Activated CD4-positive, alpha-beta T cell treated with anti-CD3 and anti-CD28 coated beads, Interleukin-2, amount 10 ng/mL, durations not matched to agents 7 days and 5 days (primary cell): ENCODE results near the gene PLEKHA7. TPM values are rescaled to one million over a fixed set of nuclear protein-coding genes. Genes with fewer than 3 reads are reported as not detected.
"Not testable (repeated sequence)": the region's sequence is repeated elsewhere in the genome, so short reads cannot be mapped to it uniquely, and the experiment has no call there.

ENCODE experiments used
- CTCF ChIA-PET: fragments of 350-600 bp; sonication (Branson Sonifier 250); formaldehyde crosslinking; loops from one replicate; lab custom pipeline; 2021; ENCODE audit warnings: antibody characterized with exemption; lab: Charles Lee
- POLR2A ChIA-PET: fragments of 350-600 bp; sonication (Branson Sonifier 250); formaldehyde crosslinking; loops from one replicate; lab custom pipeline; 2021; ENCODE audit warnings: antibody characterized with exemption; lab: Charles Lee
- DNase-seq: peaks from one replicate; pipeline ENCODE4 v3.0.0-alpha.2; 2020
- H3K27ac Mint-ChIP-seq: one replicate; pipeline ENCODE4 v1.8.0; 2021; ENCODE audit warnings: mild to moderate bottlenecking, moderate library complexity, mixed read lengths
- H3K27me3 Mint-ChIP-seq: one replicate; pipeline ENCODE4 v1.8.0; 2021; ENCODE audit warnings: mixed read lengths
- H3K36me3 Mint-ChIP-seq: one replicate; pipeline ENCODE4 v1.8.0; 2021; ENCODE audit warnings: low read depth, mixed read lengths
- H3K4me1 Mint-ChIP-seq: one replicate; pipeline ENCODE4 v1.8.0; 2021; ENCODE audit warnings: mixed read lengths
- H3K4me3 Mint-ChIP-seq: one replicate; pipeline ENCODE4 v1.8.0; 2021; ENCODE audit warnings: mild to moderate bottlenecking, moderate library complexity, mixed read lengths
- H3K9me3 Mint-ChIP-seq: one replicate; pipeline ENCODE4 v1.8.0; 2021; ENCODE audit warnings: mixed read lengths
- total RNA-seq, 2 experiments: library from RNA; stranded (reverse); gene quantifications; one replicate each; pipeline ENCODE4 v1.2.3, GENCODE V29; 2021

Gene PLEKHA7
- total RNA-seq, 2 experiments from 2014 or later = 3.4 to 3.5 TPM

DNA sequence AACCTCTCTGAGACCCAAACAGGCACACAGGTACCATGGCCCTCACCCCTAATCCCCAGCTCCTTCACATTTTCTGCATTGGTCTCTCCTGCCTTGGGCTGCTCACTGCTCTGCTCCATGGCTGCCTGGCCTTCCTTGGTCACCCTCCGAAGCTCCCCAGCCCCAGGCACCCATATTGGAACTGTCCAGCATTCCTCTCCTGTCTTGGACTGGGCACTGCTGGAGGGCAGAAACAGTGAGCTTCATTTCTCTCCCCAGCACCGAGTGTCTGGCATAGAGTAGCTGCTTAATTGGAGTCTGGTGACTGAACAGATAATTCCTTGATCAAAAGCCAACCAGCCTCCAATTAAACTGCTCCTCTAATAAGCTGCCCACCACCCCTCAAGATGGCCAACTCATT lies 13.2 kb downstream of the PLEKHA7 start:
- no peak for DNase-seq
- CTCF ChIA-PET = interaction anchor here (0.7 to 1.9 kb wide), 3 partner anchors 11 to 35 kb away, joined by 3 to 8 read pairs (median 4); no protein-coding TSS in a partner anchor

DNA sequence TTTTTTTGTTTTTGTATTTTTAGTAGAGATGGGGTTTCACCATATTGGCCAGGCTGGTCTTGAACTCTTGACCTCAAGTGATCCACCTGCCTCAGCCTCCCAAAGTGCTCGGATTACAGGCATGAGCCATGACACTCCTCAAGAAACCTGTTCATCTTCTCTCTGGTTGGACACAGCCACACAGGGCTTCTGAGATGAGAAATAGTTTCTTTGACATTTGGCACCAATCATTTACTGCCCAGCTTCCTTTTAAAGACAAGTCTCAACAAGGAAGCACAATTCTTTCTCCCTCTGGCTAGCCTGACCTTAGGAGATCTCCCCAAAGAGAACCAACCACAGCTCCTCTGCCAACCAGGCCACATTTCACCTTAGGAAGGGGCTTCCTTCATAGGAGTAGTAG lies 14.0 kb downstream of the PLEKHA7 start:
- H3K27me3 Mint-ChIP-seq, H3K4me1 Mint-ChIP-seq, H3K4me3 Mint-ChIP-seq, H3K27ac Mint-ChIP-seq, H3K9me3 Mint-ChIP-seq, H3K36me3 Mint-ChIP-seq, DNase-seq, POLR2A ChIA-PET: not testable (repeated sequence)
- CTCF ChIA-PET = interaction anchor here (0.7 to 1.9 kb wide), 2 partner anchors 11 to 36 kb away, joined by 4 to 8 read pairs; no protein-coding TSS in a partner anchor

More for the DNA sequence above, 13.2 kb downstream of the PLEKHA7 start:
- Mint-ChIP-seq H3K4me1 (no peaks in the 10 kb centered on the region), H3K27me3 (peaks cover 1% of the 10 kb centered on the region), H3K36me3 (no peaks in the 10 kb centered on the region), H3K4me3 (no peak overlapping the region), H3K27ac (no peak overlapping the region), H3K9me3 (no peaks in the 10 kb centered on the region)
- POLR2A ChIA-PET = no interaction called here

DNA sequence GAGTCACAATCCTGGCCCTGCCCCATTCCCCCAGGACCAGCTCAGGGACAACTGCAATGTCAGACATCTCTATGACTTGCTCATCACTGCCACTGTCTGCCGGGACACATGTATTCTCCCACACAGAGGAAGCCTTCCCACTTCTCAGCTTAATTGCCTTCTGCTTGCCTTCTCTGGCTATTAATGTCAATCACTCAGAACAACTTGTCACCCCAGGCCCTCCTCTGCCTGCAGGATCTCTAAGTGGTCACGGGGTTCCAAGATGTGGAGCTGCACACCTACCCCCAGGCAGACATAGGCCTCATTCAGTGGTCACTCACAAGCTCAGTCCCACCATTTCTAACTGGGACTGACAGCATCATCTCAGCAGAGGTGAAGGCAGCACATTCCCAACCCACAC lies 15.1 kb downstream of the PLEKHA7 start:
- Mint-ChIP-seq H3K9me3 (no peaks in the 10 kb centered on the region), H3K4me1 (no peaks in the 10 kb centered on the region), H3K36me3 (no peaks in the 10 kb centered on the region), H3K27me3 (peaks cover 1% of the 10 kb centered on the region), H3K27ac (no peak overlapping the region), H3K4me3 (no peak overlapping the region)
- DNase-seq = no peak
- ChIA-PET POLR2A (no interaction called here), CTCF (interaction anchor here (0.5 to 1.1 kb wide), 3 partner anchors 10 to 522 kb away, joined by 3 read pairs; no protein-coding TSS in a partner anchor)

DNA sequence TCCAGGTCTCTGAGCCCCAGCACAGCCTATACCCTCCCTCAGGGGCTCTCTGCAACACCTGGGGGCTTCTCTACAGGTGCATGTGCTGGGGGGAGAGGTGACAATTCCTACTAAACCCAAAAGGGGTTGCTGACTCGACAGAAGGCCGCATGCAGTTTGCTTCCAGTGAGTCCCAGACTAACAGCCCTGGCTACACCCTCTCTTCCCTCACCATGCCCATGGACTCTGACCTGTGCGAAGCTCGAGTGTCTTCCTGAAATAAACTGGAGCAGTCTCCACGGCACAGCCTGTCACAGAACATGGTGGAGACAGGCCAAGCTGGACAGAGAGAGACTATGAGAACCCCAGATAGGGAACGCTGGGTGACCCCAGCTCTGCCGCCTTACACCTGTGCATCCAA lies 16.6 kb downstream of the PLEKHA7 start:
- Mint-ChIP-seq H3K36me3 (no peaks in the 10 kb centered on the region), H3K4me3 (no peak overlapping the region), H3K27me3 (peaks cover 1% of the 10 kb centered on the region), H3K4me1 (no peaks in the 10 kb centered on the region), H3K9me3 (no peaks in the 10 kb centered on the region), H3K27ac (no peak overlapping the region)
- CTCF ChIA-PET = no interaction called here
- DNase-seq = no peak
- POLR2A ChIA-PET = no interaction called here

DNA sequence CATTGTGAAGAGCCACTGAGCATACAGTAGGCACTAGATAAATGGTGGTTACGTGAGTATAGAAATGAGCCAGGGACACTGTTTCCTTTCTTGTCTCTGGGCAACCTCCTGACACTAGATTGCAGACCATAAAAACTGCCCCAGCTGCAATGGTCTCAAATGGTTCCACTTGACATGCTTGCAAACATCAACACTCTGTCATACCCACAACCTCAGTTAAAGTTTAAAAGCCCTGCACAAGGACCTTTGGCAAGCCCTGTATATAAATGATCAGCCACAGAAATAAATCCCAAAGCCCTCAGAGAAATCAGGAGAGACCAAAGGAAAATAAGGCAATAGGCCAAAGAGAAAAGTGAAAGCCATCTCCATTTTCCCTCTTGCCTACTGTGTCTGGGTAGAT lies 20.7 kb downstream of the PLEKHA7 start:
- POLR2A ChIA-PET = no interaction called here

DNA sequence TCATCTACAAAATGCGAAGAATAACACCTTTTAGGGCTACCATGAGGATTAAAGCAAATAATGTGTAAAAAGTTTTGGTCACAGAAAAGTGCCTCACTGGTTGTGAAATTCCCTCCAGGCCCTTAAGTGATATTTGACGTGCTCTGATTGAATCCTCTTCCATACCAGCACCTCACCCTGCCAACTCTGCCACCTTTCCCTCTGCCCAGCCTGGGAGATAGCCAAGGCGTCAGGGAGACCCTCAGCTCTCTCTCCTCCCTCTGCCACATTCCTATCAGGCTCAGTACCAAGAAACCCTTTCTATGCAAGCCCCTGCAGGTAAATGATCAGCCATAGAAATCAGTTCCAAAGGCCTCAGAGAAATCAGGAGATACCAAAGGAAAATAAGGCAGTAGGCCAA lies 21.4 kb downstream of the PLEKHA7 start:
- Mint-ChIP-seq H3K4me3 (no peak overlapping the region), H3K27ac (no peak overlapping the region), H3K27me3 (no peaks in the 10 kb centered on the region), H3K4me1 (peaks cover under 1% of the 10 kb centered on the region), H3K36me3 (no peaks in the 10 kb centered on the region), H3K9me3 (no peaks in the 10 kb centered on the region)
- ChIA-PET POLR2A (no interaction called here), CTCF (interaction anchor here (0.9 kb wide), 1 partner anchor 28 kb away, joined by 3 read pairs; no protein-coding TSS in a partner anchor)
- no peak for DNase-seq

More for the DNA sequence above, 20.7 kb downstream of the PLEKHA7 start:
- no peak for DNase-seq
- no peak overlapping the region for H3K4me3 Mint-ChIP-seq
- H3K9me3 Mint-ChIP-seq = no peaks in the 10 kb centered on the region
- H3K36me3 Mint-ChIP-seq = no peaks in the 10 kb centered on the region
- H3K4me1 Mint-ChIP-seq = no peaks in the 10 kb centered on the region
- no peaks in the 10 kb centered on the region for H3K27me3 Mint-ChIP-seq
- no peak overlapping the region for H3K27ac Mint-ChIP-seq
- CTCF ChIA-PET = no interaction called here

DNA sequence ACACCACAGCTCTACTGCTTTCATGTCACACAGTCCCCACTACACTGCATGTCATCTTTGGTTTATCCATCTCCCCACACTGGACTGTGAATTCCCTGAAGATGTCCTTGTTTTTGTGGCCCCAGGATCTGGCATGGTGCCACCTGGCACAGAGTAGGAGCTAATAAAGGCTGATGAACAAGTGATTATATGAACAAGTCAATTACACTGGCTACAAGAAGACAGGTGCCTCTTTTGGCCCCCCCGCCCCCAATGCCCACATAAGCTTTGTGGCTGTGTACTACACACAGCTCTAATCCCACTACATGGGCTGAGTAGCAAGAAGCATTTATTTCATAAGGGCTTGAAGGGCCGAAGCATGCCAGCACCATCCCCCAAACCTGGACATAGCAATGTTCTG lies 24.7 kb downstream of the PLEKHA7 start:
- no peaks in the 10 kb centered on the region for H3K27me3 Mint-ChIP-seq
- no peak overlapping the region for H3K4me3 Mint-ChIP-seq
- CTCF ChIA-PET = interaction anchor here (0.8 to 1.9 kb wide), 3 partner anchors 10 to 14 kb away, joined by 3 to 8 read pairs (median 3); no protein-coding TSS in a partner anchor
- peaks cover 2% of the 10 kb centered on the region for H3K36me3 Mint-ChIP-seq
- H3K4me1 Mint-ChIP-seq = peaks cover 26% of the 10 kb centered on the region
- no peak for DNase-seq
- POLR2A ChIA-PET = no interaction called here
- no peaks in the 10 kb centered on the region for H3K9me3 Mint-ChIP-seq
- no peak overlapping the region for H3K27ac Mint-ChIP-seq

DNA sequence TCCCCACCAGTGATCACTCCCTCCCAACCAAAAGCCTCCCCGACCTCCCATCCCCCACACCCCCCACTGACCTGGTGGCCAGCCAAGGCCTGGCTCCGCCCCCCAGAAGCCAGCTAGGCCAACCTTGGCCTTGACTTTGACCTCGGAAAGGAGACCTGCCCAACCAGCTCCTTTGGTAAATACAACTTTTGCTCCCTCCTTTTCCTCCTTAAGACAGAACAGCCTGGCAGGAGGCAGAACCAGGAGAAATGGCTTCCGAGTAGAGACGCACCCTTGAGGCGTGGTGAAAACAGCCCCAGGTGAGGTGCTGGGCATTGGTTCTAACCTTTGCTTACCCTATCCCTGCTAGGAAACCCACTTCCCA lies 27.0 kb downstream of the PLEKHA7 start:
- no peak overlapping the region for H3K4me3 Mint-ChIP-seq
- ChIA-PET POLR2A (no interaction called here), CTCF (interaction anchor here (0.5 to 0.9 kb wide), 2 partner anchors 21 to 322 kb away, joined by 3 to 4 read pairs; no protein-coding TSS in a partner anchor)

DNA sequence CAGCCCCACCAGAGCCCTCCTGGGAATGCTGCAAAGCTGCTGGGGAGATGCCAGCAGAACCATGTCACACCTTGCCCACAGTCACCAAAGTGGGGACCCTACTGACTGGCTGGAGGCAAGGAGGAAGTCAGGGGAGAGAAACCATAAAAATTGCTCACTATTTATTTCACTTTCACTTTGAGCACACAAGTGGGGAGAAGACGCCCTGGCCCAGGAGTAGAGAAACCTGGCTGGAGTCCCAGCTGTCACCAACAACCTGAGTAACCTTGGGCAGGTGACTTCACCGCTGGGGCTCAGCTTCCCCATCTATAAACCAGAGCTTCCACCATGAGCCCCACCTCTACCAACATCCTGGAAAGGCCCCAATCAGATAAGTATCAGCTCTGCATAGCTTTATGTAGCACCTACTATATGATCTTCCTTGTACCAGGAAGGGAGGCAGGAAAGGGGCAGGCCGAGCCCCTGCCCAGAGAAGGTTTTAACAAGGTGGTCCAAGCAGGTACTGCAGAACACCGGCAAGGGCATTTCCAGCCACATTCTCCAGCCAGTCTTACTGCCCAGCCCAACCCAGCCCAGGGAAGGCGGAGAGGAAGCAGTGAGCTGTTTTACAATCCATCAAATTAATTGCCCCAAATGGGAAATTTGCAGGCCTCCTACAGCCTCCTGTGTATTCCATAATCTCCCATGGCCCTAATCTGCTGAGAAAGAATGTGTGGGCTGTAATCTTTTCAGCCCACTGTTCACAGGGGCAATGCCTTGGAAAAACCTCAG lies 27.6 kb downstream of the PLEKHA7 start:
- ChIA-PET POLR2A (no interaction called here), CTCF (interaction anchor here (0.9 to 1.7 kb wide), 2 partner anchors 11 to 22 kb away, joined by 3 to 4 read pairs; no protein-coding TSS in a partner anchor)
- Mint-ChIP-seq H3K36me3 (peaks cover 2% of the 10 kb centered on the region), H3K4me1 (peaks cover 26% of the 10 kb centered on the region), H3K9me3 (no peaks in the 10 kb centered on the region), H3K4me3 (peak overlapping the region; percentile 44), H3K27ac (peak overlapping the region; percentile 88), H3K27me3 (no peaks in the 10 kb centered on the region)
- DNase-seq = peak; percentile 60

More for the DNA sequence above, 27.0 kb downstream of the PLEKHA7 start:
- Mint-ChIP-seq H3K27me3 (no peaks in the 10 kb centered on the region), H3K36me3 (peaks cover 2% of the 10 kb centered on the region), H3K4me1 (peaks cover 26% of the 10 kb centered on the region), H3K9me3 (no peaks in the 10 kb centered on the region), H3K27ac (peak overlapping the region; percentile 88)
- no peak for DNase-seq

DNA sequence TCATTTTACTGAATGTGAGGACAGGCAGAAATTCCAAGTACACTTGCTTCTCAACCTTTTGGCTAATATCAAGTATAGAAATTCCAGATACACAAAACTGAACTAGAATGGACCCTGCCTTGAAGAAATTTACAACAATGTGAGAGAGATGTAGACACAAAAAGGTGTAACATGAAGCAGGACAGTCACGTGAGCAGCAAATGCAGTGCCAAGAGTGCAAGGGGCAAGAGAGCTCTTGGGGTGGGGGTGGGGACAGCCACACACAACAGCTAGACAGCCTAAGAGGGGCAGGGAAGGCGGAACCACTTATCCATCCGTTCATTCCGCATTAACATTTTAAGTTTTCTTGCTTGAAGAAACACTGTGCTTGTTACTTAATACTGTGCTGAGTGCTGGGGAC lies 28.9 kb downstream of the PLEKHA7 start:
- Mint-ChIP-seq H3K4me1 (peaks cover 26% of the 10 kb centered on the region), H3K4me3 (no peak overlapping the region), H3K9me3 (no peaks in the 10 kb centered on the region), H3K27ac (peak overlapping the region; percentile 52), H3K36me3 (peaks cover 2% of the 10 kb centered on the region), H3K27me3 (no peaks in the 10 kb centered on the region)
- ChIA-PET CTCF (interaction anchor here (1.7 kb wide), 1 partner anchor 10 kb away, joined by 4 read pairs; no protein-coding TSS in a partner anchor), POLR2A (no interaction called here)
- no peak for DNase-seq

DNA sequence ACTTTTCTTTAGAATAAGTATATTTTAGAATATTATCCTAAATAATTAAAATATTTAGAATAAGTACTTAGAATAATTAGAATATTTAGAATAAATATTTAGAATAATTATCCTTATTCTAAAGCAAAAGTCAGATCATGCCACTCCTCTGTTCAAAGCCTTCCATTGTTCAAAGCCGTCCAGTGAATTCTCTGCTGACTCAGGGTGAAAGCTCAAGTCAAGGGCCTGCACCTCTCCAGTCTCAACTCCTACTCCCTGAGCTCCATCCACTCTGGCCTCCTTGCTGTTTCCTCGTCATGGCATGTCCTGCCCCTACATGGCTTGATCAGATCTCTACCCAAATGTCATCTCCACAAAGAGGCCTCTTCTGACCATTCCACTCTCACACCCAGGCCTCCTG lies 30.0 kb downstream of the PLEKHA7 start:
- Mint-ChIP-seq H3K27me3 (no peaks in the 10 kb centered on the region), H3K4me1 (peaks cover 26% of the 10 kb centered on the region), H3K36me3 (peaks cover 2% of the 10 kb centered on the region), H3K9me3 (no peaks in the 10 kb centered on the region), H3K27ac (no peak overlapping the region), H3K4me3 (no peak overlapping the region)
- ChIA-PET POLR2A (no interaction called here), CTCF (interaction anchor here (0.6 to 1.5 kb wide), 2 partner anchors 17 to 135 kb away, joined by 3 read pairs; no protein-coding TSS in a partner anchor)
- DNase-seq = no peak

DNA sequence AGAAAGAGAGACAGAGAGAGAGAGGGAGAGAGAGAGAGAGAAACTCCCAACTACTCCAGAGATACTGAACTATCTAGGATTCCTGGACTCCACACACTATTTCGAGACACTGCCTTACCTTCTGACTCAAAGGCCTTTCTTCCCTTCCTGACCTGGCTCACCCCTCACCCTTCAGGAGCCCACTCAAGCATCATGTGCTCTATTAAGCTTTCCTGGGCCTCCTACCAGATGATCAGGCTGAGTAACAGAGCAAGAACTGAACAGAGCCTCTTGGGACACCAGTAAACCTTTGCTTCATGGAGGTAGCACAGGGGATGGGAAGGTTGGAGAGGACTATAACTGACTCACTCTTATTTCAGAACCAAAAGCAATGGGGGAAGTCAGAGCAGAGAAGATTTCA lies 31.4 kb downstream of the PLEKHA7 start:
- POLR2A ChIA-PET = no interaction called here
- Mint-ChIP-seq H3K27ac (no peak overlapping the region), H3K36me3 (peaks cover 2% of the 10 kb centered on the region), H3K4me3 (no peak overlapping the region), H3K4me1 (peaks cover 25% of the 10 kb centered on the region), H3K9me3 (no peaks in the 10 kb centered on the region), H3K27me3 (no peaks in the 10 kb centered on the region)
- CTCF ChIA-PET = no interaction called here
- no peak for DNase-seq

DNA sequence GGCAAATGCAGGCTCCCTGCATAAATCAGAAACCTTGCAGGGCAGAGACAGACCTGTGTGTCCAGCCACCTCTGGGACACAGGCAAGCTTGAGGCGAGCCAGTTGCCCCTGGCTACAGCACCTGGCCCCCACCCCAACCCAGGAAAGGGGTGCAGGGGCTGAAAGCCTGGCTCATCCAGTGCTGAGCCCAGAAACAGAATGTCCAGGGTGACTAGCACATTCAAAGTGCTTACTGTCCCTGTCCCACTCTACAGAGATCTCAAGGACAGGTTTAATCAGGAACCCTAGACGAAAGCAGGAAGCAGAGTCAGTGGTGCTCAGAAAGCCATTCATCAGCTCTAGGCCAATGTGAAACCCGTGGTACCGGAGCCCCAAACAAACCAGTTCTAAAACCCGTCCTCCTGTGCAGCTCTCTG lies 31.9 kb downstream of the PLEKHA7 start:
- ChIA-PET CTCF (no interaction called here), POLR2A (no interaction called here)
- peaks cover 20% of the 10 kb centered on the region for H3K4me1 Mint-ChIP-seq
- DNase-seq = no peak
- no peak overlapping the region for H3K4me3 Mint-ChIP-seq
- H3K27me3 Mint-ChIP-seq = no peaks in the 10 kb centered on the region
- H3K36me3 Mint-ChIP-seq = no peaks in the 10 kb centered on the region
- H3K27ac Mint-ChIP-seq = no peak overlapping the region
- H3K9me3 Mint-ChIP-seq = no peaks in the 10 kb centered on the region
